Endothelial cell of umbilical vein (primary cell): Measurements from ENCODE around the gene EIF4E1B. TPM values are rescaled to one million over a fixed set of nuclear protein-coding genes. Genes with fewer than 3 reads are reported as not detected.

Experiments
- BruUV-seq: library from RNA; stranded (reverse); fragments of 400-500 nt; replicated peaks from 2 replicates; lab custom pipeline; 2021; lab: Mats Ljungman, UMichigan
- CTCF ChIA-PET: fragments of 300-600, 350-600 bp; sonication (Branson Sonifier 250); formaldehyde crosslinking; loops from one replicate; lab custom pipeline; 2021; ENCODE audit warnings: antibody characterized with exemption, inconsistent platforms; lab: Charles Lee
- POLR2A ChIA-PET: fragments of 300-600, 350-600 bp; sonication (Branson Sonifier 250); formaldehyde crosslinking; loops from one replicate; lab custom pipeline; 2021; ENCODE audit warnings: antibody characterized with exemption, inconsistent platforms; lab: Charles Lee
- DNase-seq: peaks from one replicate; pipeline ENCODE4 v3.0.0-alpha.2; 2011; ENCODE audit warnings: low read depth, low spot score
- FAIRE-seq: peaks from 2 replicates; lab custom pipeline; 2011; peaks lifted over from hg19 to GRCh38; lab: Jason Lieb, UNC
- H2AFZ ChIP-seq: 2 replicates; pipeline ENCODE4 v1.6.0; 2012; ENCODE audit warnings: low read depth, low read length, control low read depth, inconsistent platforms
- H3K27ac ChIP-seq: 2 replicates; pipeline ENCODE4 v1.5.1; 2011; ENCODE audit warnings: low read depth, mild to moderate bottlenecking, control low read depth, low read length, moderate library complexity; ENCODE audit not compliant: insufficient read depth
- H3K27me3 ChIP-seq, 2 experiments: 2 replicates each; pipeline versions ENCODE4 v1.6.0 to v1.6.1; 2011; ENCODE audit warnings: low read length in 2 of 2, mixed read lengths in 1 of 2; ENCODE audit not compliant: control insufficient read depth in 2 of 2, insufficient read depth in 2 of 2
- H3K36me3 ChIP-seq, 2 experiments: 2 replicates in 1 of 2; 3 replicates in 1 of 2; pipeline ENCODE4 v1.5.1; 2011; ENCODE audit warnings: low read length in 2 of 2, mild to moderate bottlenecking in 1 of 2, moderate library complexity in 1 of 2; ENCODE audit not compliant: control insufficient read depth in 2 of 2, insufficient read depth in 2 of 2; ENCODE audit errors: extremely low read depth in 1 of 2
- H3K4me1 ChIP-seq: 3 replicates; pipeline ENCODE4 v1.5.1; 2011; ENCODE audit warnings: mild to moderate bottlenecking, low read length; ENCODE audit not compliant: control insufficient read depth, insufficient read depth; ENCODE audit errors: extremely low read depth
- H3K4me2 ChIP-seq: 2 replicates; pipeline ENCODE4 v1.6.1; 2011; ENCODE audit warnings: low read length, control low read depth, mixed read lengths; ENCODE audit not compliant: insufficient read depth
- H3K4me3 ChIP-seq, 3 experiments: fragments of 200-600 bp in 1 of 3; sonication (generic), shearing (Covaris generic) in 1 of 3; replicated peaks in 1 of 3; 2 replicates each; pipeline ENCODE4 v1.5.1; 2011 to 2016; ENCODE audit warnings: control low read depth in 3 of 3, low read length in 3 of 3, mild to moderate bottlenecking in 2 of 3, inconsistent platforms in 1 of 3, low read depth in 1 of 3, moderate library complexity in 1 of 3; ENCODE audit not compliant: insufficient read depth in 1 of 3
- H3K79me2 ChIP-seq: 2 replicates; pipeline ENCODE4 v1.6.0; 2012; ENCODE audit warnings: low read length, inconsistent platforms; ENCODE audit not compliant: control insufficient read depth, insufficient read depth
- H3K9ac ChIP-seq: replicated peaks from 2 replicates; pipeline ENCODE3; 2011; ENCODE audit warnings: low read length, control low read depth; ENCODE audit not compliant: insufficient read depth; ENCODE audit errors: extremely low read depth
- H3K9me1 ChIP-seq: replicated peaks from 3 replicates; pipeline ENCODE4 v1.6.0; 2011; ENCODE audit warnings: mild to moderate bottlenecking, low read length; ENCODE audit not compliant: control insufficient read depth, insufficient read depth; ENCODE audit errors: extremely low read depth
- H3K9me3 ChIP-seq: replicated peaks from 2 replicates; pipeline ENCODE4 v1.5.1; 2012; ENCODE audit warnings: low read length, inconsistent platforms; ENCODE audit not compliant: control insufficient read depth, insufficient read depth
- H4K20me1 ChIP-seq: replicated peaks from 2 replicates; pipeline ENCODE3; 2011; ENCODE audit warnings: mild to moderate bottlenecking, low read length; ENCODE audit not compliant: control insufficient read depth, insufficient read depth; ENCODE audit errors: extremely low read depth
- EZH2 ChIP-seq: IDR thresholded peaks from 2 replicates; pipeline ENCODE4 v1.6.1; 2012; ENCODE audit warnings: borderline replicate concordance, low read depth, mild to moderate bottlenecking, moderate library complexity, low read length, inconsistent platforms; ENCODE audit not compliant: severe bottlenecking
- FOS ChIP-seq: IDR thresholded peaks from 2 replicates; pipeline ENCODE4 v1.6.1; 2011; ENCODE audit warnings: mild to moderate bottlenecking, low read length, moderate library complexity, borderline replicate concordance; ENCODE audit not compliant: insufficient read depth
- GATA2 ChIP-seq: IDR thresholded peaks from 2 replicates; pipeline ENCODE4 v1.7.0; 2011; ENCODE audit warnings: low read depth, mild to moderate bottlenecking, moderate library complexity, mixed read lengths, low read length; ENCODE audit not compliant: insufficient read length, insufficient read depth
- JUN ChIP-seq: IDR thresholded peaks from 2 replicates; pipeline ENCODE4 v1.6.1; 2011; ENCODE audit warnings: borderline replicate concordance, low read depth; ENCODE audit not compliant: insufficient read length, insufficient read depth
- MAX ChIP-seq: IDR thresholded peaks from 2 replicates; pipeline ENCODE4 v1.6.1; 2011; ENCODE audit not compliant: insufficient read depth, insufficient read length
- MYC ChIP-seq: IDR thresholded peaks from one replicate; pipeline ENCODE4 v1.6.1; 2011; ENCODE audit warnings: mild to moderate bottlenecking, low read depth, low read length
- POLR2A ChIP-seq: IDR thresholded peaks from 2 replicates; pipeline ENCODE4 v1.6.1; 2012; ENCODE audit warnings: low read depth, mild to moderate bottlenecking, control low read depth, low read length
- POLR2AphosphoS5 ChIP-seq: IDR thresholded peaks from 2 replicates; pipeline ENCODE4 v1.6.1; 2012; ENCODE audit warnings: low read depth, mild to moderate bottlenecking, control low read depth, low read length, moderate library complexity; ENCODE audit not compliant: insufficient read depth
- dilution Hi-C: fragments of 300-500 bp; cut with MboI; formaldehyde crosslinking; loops from one replicate; pipeline ENCODE4 v1.15.0; 2019; ENCODE audit warnings: low sequenced_read_pairs; ENCODE audit not compliant: extremely low pct_ligation_motif_present
- intact Hi-C: fragments of 100-400 bp; cut with micrococcal nuclease; formaldehyde crosslinking; loops from one replicate; pipeline ENCODE4 v1.10.0; 2022
- polyA plus RNA-seq, 4 experiments: library from polyadenylated mRNA; depleted of rRNA in 3 of 4; stranded (reverse) in 3 of 4; unstranded in 1 of 4; fragments of >200 nt; gene quantifications; 2 replicates each; pipeline versions ENCODE4 v1.2.1 to v1.2.3, GENCODE V29; 2011 to 2012; ENCODE audit warnings: missing spikeins in 1 of 4
- total RNA-seq: library from RNA; stranded (reverse); gene quantifications from 2 replicates; pipeline ENCODE4 v1.2.3, GENCODE V29; 2021
- TF ChIP-seq, protein P1 (sequence below), 2 donors: IDR thresholded peaks; 1 replicate in 1 of 2; 2 replicates in 1 of 2; pipeline ENCODE4 v1.5.1; 2011; ENCODE audit warnings: low read length in 2 of 2, mild to moderate bottlenecking in 2 of 2, moderate library complexity in 2 of 2, control low read depth in 1 of 2, inconsistent platforms in 1 of 2, low read depth in 1 of 2; ENCODE audit not compliant: insufficient read depth in 1 of 2; ENCODE audit errors: extremely low read depth in 1 of 2

The EIF4E1B gene
- total and polyA plus RNA-seq, 2 donors (not counting 3 experiments of a cell fraction or from before 2014, with no cell fraction given): not detected

- FAIRE-seq: no peak
- BruUV-seq: no TSS peak
These were observed 29.0 kb downstream of the EIF4E1B start for GRCh38 chr5:176659512-176659839.

More at GRCh38 chr5:176659512-176659839, 29.0 kb downstream of the EIF4E1B start:
- Histone ChIP-seq H3K4me2 (no peak overlapping the region), H3K9me3 (no peaks in the 10 kb centered on the region), H3K79me2 (no peaks in the 10 kb centered on the region), H3K4me3 (no peak overlapping the region), H2AFZ (no peak overlapping the region), H4K20me1 (no peaks in the 10 kb centered on the region), H3K4me1 (no peaks in the 10 kb centered on the region), H3K27me3 (peaks cover 0 to 2% of the 10 kb centered on the region in 2 experiments), H3K9ac (no peak overlapping the region), H3K36me3 (peaks cover 0 to 11% of the 10 kb centered on the region in 2 experiments), H3K27ac (no peak overlapping the region), H3K9me1 (no peaks in the 10 kb centered on the region)
- no peak for DNase-seq
- CTCF ChIA-PET: interaction anchor here (1.8 to 3.3 kb wide), 5 partner anchors 12 to 453 kb away, joined by 8 to 113 read pairs (median 20); partner anchors contain the start of genes HK3 and TSPAN17
- intact Hi-C loops: no loop called here
- dilution Hi-C loops: no loop called here
- POLR2A ChIA-PET: no interaction called here
- TF ChIP-seq POLR2AphosphoS5 (no peak), GATA2 (no peak), POLR2A (no peak), FOS (no peak), EZH2 (no peak), MAX (no peak), JUN (no peak), MYC (no peak)
- TF ChIP-seq, protein P1, sequence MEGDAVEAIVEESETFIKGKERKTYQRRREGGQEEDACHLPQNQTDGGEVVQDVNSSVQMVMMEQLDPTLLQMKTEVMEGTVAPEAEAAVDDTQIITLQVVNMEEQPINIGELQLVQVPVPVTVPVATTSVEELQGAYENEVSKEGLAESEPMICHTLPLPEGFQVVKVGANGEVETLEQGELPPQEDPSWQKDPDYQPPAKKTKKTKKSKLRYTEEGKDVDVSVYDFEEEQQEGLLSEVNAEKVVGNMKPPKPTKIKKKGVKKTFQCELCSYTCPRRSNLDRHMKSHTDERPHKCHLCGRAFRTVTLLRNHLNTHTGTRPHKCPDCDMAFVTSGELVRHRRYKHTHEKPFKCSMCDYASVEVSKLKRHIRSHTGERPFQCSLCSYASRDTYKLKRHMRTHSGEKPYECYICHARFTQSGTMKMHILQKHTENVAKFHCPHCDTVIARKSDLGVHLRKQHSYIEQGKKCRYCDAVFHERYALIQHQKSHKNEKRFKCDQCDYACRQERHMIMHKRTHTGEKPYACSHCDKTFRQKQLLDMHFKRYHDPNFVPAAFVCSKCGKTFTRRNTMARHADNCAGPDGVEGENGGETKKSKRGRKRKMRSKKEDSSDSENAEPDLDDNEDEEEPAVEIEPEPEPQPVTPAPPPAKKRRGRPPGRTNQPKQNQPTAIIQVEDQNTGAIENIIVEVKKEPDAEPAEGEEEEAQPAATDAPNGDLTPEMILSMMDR (IDR thresholded peaks at IDR 0.05; ENCODE audit: extremely low read depth in 1 of 2, insufficient read depth in 1 of 2, low read depth in 1 of 2, low read length in 2 of 2): no peak
